GM18511 (cell line): Measurements from ENCODE around the gene GSDME.
A peak's percentile ranks its signal among the peaks of the same experiment; 100 is the strongest.
"Not testable (repeated sequence)": the region's sequence is repeated elsewhere in the genome, so short reads cannot be mapped to it uniquely, and the experiment has no call there.

Source experiments
- ATAC-seq: cut with Tn5 transposase; IDR thresholded peaks from one replicate; pipeline ENCODE4 v1.9.1; 2021; ENCODE audit warnings: mild to moderate bottlenecking, moderate library complexity; ENCODE audit not compliant: unreplicated experiment

Gene GSDME

DNA sequence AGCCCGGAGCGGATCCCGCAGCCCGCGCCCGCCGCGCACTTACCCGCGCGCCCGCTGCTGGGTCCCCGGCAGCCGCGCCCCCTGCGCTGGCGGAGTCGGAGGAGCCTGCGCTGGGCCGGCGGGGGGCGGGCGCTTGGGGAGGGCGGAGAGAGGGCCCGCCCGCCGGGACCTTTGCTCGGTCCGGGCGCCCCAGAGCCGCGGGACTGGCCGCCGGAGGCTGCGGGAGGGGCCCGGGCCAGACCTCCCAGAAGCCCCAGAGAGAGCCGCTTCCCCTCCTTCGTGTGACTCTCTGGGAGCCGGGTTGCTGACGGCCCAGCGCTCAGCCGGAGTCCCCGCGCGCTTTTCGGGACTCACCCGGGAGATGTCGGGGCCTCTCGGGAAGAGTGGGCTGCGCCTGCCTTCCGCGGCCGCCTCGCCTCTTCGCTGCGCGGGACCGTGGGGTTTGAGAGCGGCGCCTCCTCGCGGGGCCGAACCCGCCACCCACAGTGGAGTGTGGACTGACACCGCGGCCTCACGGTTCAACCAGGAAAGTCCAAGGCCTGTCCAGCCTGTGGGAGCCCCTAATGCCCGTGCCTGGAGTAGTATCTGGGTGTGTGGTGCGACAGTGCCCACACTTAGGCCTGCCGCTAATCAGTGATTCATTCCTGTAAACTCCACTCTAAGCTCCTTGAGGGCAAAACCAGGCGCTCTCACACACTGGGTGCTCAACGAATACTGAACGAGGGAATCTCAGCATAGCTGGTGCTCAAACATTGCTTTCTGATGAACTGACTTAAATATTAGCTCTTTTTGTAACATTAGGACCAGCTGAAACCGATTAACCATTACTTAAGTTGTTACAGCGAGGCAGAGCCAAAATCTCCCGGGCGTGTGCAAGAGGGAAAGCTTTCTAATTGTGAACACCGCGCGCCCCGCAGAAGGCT is at the start of gene GSDME:
Gene GSDME, minus strand, starts transcription at position 112 of the 923 bp plus-strand sequence. CDS start 7,690 bp downstream, outside the sequence.
- ATAC-seq = peak; percentile 65

DNA sequence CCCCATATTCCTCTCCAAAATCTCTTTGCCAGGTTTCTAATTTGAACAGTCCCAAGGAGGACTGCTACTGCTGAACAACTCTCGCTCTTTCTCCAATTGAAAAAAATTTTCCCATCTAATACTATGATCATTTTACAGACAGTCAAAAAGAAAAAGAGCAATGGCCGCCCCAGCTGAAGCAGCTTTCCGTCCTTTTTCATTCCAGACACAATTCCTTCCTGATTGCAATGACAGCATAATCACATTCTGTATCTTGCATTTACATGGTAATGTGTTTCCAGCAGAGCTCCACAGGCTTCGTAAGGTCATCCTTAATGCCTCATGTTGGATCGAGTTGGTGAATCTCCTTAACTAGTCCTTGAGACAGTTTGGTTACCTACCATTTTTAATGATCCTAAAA is 45.0 kb upstream of the GSDME start:
- no peak for ATAC-seq

DNA sequence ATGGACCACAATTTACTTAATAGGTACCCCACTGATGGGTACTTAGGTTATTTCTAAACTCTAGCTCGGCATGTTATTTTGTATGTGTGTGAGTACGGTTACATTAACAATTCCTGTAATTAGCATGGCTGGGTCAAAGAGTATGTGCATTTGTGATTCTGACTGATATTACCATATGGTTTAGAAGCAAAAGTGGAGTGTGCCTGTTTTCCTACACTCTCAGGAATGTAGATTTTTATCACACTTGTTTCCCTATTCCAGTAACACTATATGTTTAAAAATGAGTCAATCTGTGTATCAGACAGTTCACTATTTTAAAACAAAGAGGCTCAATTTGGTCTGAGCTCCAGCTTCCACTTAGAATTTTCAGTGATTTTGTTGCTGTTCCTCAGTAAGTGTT is 44.6 kb upstream of the GSDME start:
- no peak for ATAC-seq

DNA sequence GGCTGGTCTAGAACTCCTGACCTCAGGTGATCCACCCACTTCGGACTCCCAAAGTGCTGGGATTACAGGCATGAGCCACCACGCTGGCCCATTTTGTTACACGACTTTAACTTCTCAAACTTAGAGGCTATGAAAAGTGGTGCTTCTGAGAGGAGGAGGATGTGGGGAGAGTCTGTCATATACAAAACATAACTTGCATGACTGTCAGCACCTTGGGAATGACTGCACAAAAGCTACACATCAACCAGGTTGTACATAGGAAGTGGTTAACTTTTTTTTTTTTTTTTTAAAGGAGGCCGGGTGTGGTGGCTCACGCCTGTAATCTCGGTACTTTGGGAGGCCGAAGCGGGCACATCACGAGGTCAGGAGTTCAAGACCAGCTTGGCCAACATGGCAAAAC is 43.4 kb upstream of the GSDME start:
- ATAC-seq = no peak

DNA sequence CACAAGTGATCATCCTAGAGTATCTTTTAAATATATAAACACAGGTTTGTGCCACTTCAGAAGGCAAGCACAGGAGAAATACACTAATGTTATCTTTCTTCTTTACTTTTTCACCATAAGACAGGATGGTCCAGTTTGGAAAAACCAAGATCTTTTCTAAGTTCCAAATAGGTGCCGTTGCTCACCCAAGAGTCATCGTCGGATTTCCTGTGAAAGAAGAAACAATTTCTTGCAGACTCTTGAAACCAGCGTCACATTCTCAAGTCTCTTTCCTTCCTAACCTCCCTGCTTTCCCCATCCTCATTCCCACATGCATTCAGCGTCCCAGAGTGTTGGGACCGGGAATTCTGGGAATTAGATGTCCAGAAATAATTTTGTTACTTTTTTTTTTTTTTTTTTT is 42.8 kb upstream of the GSDME start:
- ATAC-seq = no peak

DNA sequence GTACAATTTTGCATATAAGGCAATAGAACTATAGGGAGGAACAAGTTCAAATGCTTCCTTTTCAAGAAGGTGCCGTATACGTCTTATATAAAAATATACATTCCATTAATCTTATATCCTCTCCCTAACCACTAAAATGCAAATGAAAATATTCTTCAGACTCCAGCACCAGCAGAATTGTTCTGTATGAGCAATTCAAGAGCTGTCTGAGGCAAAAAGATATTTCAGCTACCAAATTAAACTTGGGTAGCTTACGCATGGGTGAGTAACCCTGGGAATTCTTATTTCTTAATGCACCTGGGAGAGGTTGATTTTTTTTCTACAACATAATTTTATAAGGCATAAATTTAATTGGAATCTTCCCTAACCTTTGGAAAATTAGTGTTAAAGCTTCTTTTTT is 42.2 kb upstream of the GSDME start:
- no peak for ATAC-seq

DNA sequence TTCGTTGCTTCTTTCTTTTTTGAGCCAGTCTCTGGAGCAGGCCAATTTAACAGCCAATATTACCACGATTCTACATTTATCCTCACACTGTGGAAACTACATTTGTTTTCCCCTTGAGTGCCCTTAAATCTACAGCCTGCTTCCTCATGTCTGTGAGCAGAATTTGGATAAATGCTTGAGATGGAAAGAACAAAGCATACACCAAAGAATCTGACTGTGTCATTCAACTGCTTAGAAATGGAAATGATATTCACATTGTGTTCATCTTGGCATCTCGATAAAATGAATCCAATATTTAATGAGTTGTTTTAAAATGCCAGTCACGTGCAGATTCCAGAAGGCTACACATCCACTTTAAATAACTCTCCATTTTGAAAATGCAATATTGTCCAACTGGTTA is 41.0 kb upstream of the GSDME start:
- ATAC-seq = no peak

DNA sequence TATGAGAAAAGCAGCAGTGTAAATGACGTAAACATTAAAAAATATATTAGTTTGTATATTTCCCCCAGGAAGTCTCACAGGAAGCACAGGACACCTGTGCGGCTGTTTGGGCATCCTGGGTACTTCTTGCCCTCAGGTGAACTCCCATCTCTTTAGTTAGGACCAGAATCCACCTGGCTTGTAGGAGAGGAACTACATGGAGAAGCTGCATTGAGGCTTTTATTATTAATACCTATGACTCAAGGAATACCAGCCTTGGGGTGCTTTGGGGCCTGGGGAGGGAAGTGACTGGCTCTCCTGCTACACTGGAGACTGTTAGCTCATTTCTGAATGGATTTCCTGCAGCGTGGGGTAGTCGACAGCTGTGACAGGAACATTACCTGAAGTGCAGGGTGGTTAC is 40.0 kb upstream of the GSDME start:
- no peak for ATAC-seq

DNA sequence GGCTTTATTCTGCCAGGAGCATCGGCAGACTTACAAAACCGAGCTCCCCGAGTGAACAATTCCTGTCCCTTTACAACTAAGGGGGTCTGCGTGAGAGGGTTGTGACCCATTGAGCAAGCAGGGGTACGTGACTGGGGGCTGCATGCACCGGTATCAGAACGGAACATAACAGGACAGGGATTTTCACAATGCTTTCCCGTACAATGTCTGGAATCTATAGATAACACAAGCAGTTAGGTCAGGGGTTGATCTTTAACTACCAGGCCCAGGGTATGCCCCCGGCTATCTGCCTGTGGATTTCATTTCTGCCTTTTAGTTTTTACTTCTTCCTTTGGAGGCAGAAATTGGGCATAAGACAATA is 38.1 kb upstream of the GSDME start:
- ATAC-seq = no peak

DNA sequence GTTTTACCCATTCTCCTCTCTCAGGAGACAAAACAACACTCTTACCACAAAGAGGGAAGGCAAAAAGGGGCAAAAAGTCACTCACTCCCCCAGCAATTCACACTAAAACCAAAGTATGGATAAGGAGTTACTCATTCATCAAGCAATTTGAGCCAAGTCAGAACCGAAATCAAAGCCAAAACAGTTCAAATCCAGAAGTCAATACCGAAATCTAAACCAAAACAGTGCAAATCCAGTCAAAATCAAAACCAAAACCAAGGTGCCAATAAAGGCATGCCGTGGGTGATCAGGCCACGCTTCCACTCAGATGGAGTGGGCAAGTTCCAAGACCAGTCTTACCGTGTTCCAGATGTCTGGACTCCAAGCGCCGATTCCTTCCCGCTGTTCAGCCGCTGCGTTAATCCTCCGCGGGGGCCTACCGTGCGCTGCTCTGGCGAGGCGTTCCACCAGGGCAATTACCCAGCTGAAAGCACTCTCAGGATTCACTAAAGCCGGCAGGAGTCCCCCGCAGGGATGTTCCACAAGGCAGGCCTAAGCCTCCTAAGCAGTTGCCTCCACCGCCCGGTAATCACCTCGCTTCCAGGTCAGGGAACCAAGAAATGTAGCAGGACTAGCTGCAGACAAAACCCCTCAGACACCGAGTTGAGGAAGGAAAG is 37.6 kb upstream of the GSDME start:
- ATAC-seq = not testable (repeated sequence)

DNA sequence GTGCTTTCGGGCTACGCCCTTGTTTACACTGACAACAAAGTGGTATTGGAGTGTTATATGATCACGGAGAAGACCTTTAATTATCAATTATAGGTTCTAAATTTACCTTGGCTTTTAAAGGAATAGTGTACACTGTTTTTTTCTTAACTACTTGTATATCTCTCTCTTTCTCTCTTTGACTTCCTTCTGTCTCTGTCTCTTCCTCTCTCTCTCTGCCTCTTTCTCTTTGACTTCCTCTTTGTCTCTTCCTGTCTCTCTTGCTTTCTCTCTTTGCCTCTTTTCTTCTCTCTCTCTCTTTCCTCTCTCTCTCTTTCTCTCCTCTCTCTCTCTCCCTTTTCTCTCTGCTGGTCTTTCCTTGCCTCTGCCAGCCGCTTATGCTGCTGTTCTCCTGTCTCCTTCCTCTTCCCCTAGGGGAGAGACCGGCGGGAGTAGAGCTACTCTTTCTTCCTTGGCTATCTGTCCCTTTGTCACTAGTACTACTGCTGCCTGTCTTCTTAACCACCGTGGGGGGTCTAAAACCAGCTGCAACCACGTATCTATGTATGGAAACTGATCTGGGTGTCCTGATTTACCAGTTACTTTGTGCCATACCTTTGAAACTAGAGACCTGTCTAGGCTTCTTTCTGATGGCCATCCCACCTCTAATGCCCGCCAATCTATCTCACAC is 36.9 kb upstream of the GSDME start:
- ATAC-seq = no peak

DNA sequence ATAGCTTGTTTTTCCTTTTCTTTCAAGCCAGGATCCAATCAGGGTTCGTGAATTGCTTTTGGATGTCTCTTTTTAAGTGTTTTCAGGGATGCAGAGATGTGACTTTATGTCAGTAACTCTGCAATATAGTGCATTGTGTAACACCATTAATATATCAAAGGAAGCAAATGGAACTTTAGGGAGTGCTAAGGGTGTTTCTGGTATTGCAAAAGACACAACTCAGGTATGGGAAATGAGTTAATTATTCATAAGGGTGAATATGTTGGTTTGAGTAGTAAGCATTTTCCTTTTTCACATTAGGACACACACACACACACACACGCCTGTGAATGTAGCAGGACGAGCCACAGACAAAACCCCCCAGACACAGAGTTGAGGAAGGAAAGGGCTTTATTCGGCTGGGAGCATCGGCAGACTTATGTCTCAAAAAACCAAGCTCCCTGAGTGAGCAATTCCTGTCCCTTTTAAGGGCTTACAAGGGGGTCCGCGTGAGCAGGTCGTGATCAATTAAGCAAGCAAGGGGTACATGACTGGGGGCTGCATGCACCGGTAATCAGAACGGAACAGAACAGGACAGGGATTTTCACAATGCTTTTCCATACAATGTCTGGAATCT is 31.8 kb upstream of the GSDME start:
- ATAC-seq = no peak

DNA sequence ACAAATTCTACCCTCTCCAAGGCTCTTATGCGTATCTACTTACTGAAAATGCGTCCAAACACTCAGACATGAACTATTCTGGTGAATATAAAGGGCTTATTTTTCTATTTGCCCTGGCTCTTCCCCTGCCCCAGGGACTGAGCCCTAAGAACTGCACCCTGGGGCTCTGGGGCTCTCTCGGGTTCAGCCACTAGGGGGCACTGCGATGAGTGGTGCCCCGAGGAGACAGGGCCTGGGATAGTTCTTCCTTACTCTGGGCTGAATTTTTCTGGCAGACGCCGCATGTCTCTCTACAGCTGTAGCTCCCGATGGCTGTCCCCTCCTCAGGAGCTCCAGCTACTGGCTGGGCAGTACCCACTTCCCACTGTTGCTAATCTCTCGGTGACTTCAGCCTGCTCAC is 30.8 kb upstream of the GSDME start:
- no peak for ATAC-seq

DNA sequence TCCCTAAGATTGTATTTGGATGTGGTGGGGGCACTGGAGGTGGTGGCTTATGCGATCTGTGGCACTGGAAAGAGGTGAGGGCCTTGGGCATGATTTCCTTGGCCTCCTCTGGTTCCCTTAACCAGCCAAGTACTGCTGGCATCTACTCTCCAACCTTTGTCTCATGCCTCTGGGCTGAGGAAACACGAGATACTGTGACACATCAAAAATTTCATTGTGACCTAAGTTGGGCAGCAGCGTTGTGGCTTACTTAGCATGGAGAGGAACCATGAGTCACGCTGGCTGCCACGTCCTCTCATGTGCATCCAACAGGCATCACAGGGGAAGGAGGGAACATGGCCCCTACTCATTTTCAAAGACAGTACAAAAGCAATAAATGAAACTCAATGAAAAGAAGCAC is 29.7 kb upstream of the GSDME start:
- ATAC-seq = peak; percentile 63

DNA sequence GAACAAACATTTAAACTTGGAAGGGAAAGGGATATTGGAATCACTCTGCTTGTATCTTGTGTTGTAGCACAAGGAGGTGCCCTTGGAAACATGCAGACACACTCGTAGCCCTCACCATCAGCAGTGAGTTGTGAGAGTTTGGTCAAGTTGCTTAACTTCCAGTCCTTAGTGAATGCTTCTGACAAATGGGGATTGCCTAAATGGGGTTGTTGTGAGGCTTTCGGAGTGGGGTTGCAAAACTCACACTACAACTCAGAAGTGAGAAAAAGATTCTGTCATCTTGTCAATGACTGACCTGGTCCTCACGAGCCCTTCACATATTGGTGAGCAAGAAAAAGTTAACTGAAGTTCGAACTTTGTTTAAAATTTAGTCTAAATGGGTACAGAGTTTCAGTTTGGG is 29.0 kb upstream of the GSDME start:
- no peak for ATAC-seq

DNA sequence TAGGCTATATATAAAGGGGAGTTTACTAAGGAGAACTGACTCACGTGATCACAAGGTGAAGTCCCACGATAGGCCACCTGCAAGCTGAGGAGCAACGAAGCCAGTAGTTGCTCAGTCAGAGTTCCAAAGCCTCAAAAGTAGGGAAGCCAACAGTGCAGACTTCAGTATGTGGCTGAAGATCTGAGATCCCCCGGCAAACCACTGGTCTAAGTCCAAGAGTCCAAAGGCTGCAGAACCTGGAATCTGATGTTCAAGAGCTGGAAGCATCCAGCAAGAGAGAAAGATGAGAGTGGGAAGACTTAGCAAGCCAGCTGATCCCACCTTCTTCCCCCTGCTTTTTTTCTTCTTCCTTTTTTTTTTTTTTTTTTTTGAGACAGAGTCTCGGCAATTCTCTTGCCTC is 27.0 kb upstream of the GSDME start:
- no peak for ATAC-seq

DNA sequence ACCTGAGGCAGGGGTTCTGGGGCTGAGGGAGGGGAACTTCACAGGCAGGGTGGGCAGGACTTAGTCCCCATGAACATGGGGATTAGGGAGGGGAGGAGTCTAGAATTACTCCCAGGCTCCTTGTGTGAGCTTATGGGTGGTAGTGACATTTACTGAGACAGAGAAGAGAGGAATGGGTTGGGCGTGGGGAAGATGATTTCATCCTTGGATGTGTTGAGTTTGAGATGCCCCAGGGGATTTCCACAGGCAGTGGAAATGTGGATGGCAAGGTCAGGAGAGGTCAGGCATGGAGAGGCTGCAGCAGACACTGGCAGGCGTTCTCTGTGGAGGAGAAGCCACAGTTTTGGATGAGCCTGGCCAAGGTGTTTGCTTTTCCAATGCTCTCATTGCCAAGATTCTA is 26.4 kb upstream of the GSDME start:
- ATAC-seq = no peak

DNA sequence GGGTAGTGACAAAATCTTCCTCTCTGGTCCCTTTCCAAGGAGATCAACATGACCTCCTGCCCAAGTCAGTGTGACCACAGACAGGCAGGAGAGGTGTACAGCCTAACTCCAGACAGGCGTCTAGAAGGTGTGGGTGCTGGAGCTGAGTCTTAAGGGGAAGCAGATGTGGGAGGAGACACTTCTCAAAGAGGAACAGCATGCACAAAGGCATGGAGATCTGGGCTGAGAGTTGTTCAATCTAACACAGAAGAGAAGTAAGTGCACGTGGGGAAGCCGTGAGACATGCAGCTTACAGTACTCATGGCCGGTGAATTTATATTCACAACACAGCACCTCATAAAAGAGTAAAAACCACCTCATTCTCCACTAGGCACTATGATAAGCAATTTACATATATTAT is 23.8 kb upstream of the GSDME start:
- ATAC-seq = no peak

DNA sequence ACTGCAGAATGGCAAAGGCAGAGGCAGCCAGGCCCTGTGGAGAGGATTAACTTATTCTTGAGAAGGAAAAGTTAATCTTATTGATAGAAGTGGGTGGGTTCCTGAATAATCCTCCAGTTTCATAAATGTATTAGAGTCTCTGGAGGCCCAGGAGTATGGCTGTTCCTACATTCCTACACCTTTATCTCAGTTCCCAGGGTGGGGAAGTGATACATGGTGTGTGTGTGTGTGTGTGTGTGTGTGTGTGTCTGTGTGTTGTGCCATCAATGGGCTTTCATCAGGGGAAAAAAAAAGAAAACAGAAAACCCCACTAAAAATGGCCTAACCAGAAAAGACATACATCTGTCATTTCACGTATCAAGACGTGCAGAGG is 22.0 kb upstream of the GSDME start:
- ATAC-seq = no peak

DNA sequence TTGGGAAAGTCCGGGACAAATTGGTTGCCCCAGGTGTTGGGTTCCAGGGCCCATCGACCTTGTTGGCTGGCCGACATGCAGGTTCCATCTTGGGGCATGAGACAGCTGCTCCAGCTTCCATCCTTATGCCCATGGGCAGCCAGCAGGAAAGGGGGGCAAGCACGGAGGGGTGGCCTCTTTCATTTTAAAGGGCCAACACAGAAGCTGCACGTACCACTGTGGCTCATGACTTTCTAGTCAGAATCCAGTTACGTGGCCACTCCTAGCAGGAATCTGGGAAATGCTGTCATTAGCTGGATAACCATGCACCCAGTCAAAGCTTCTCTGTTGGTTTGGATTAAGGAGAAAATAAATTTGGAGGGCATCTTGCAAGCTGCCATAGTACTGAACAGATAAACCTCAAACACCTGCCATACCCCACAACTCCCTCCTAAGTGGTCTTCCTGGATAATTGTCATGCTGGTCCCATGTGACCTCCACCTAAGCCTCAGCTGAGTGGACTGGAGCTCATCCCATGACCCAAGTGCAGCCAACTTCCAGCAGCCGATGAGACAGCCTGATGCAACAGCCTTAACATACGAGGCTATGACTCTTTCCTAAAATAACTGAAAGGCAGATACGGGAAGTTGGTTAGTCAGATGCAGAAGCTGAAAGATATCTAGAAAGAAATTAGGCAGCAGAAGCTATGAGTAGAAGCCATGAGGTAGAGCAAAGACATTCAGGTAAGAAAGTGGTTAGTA is 21.4 kb upstream of the GSDME start:
- ATAC-seq = peak; percentile 67

DNA sequence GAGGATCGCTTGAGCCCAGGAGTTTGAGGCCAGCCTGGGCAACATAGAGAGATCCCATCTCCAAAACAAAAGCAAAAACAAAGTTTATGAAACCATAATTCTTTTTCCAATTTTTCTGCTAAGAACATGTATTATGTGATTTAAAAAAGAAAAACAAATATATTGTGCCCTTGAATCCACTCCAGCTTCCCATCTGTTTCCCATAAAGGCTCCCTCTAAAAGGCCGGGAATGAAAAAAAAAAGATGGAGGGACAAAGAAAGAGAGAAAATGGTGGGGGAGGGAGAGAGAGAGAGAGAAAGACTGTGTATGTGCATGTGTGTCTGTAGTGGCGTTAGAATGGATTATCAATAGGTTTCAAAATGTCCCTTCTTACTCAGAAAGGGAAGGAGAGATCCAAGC is 20.5 kb upstream of the GSDME start:
- ATAC-seq = no peak
